ENCODE data around the gene C5orf58. TPM values are rescaled to one million over a fixed set of nuclear protein-coding genes. Genes with fewer than 3 reads are reported as not detected.

C5orf58 gene
- total and polyA plus RNA-seq, 2 donors (not counting 1 experiment from before 2014, with no cell fraction given) = not detected

GRCh38 chr5:170228762-170229435 is 3.9 kb upstream of the C5orf58 start:
- Mint-ChIP-seq H3K9me3 (ENCODE audit: insufficient read depth) (no peaks in the 10 kb centered on the region), H3K4me3 (no peak overlapping the region), H3K27me3 (peaks cover 10% of the 10 kb centered on the region), H3K27ac (no peak overlapping the region), H3K4me1 (peaks cover 1% of the 10 kb centered on the region)
- Histone ChIP-seq H3K27me3 (replicated peaks in 1 of 4; ENCODE audit: control extremely low read depth in 1 of 4, control insufficient read depth in 3 of 4, insufficient read depth in 4 of 4, low read length in 3 of 4) (no peaks in the 10 kb centered on the region), H3K4me3 (ENCODE audit: control extremely low read depth in 1 of 5, extremely low read depth in 1 of 5, insufficient read depth in 1 of 5, low read depth in 2 of 5, low read length in 4 of 5) (no peak overlapping the region), H4K20me1 (ENCODE audit: control insufficient read depth, insufficient read depth, low read length, poor library complexity, severe bottlenecking) (no peaks in the 10 kb centered on the region), H3K4me1 (ENCODE audit: control insufficient read depth in 2 of 2, insufficient read depth in 2 of 2, low read length in 2 of 2) (no peaks in the 10 kb centered on the region), H3K4me2 (replicated peaks; ENCODE audit: low read depth, low read length, poor library complexity, severe bottlenecking) (no peak overlapping the region), H3K9ac (ENCODE audit: low read length) (no peak overlapping the region), H3K27ac (ENCODE audit: low read length in 2 of 2) (no peak overlapping the region), H3K79me2 (ENCODE audit: control insufficient read depth, insufficient read depth, low read length) (no peaks in the 10 kb centered on the region), H2AFZ (ENCODE audit: insufficient read depth, low read depth, low read length, poor library complexity, severe bottlenecking) (no peak overlapping the region), H3K36me3 (replicated peaks in 1 of 2; ENCODE audit: control extremely low read depth in 1 of 2, control insufficient read depth in 1 of 2, extremely low read depth in 1 of 2, insufficient read depth in 2 of 2, low read length in 1 of 2) (no peaks in the 10 kb centered on the region), H3K9me3 (ENCODE audit: control extremely low read depth in 1 of 3, control insufficient read depth in 2 of 3, insufficient read depth in 1 of 3, low read length in 2 of 3) (no peaks in the 10 kb centered on the region)
- WGBS (ENCODE audit: insufficient coverage) = 100% methylated on average over 1 of the region's 6 CpGs
- DNase-seq (no peak), ATAC-seq (ENCODE audit: low read depth) (no peak)
- intact Hi-C loops (cut with micrococcal nuclease) = loop anchor here (5.0 kb wide), 1 partner anchor 38 kb away; no protein-coding TSS in a partner anchor
- no peak for TF ChIP-seq EZH2 (IDR thresholded peaks at IDR 0.05; ENCODE audit: borderline replicate concordance, insufficient read depth, low read depth, low read length, poor library complexity, severe bottlenecking)
- ChIA-PET CTCF (interaction anchor here (1.0 to 14.2 kb wide), 5 partner anchors 38 to 206 kb away, joined by 3 to 189 read pairs (median 57); no protein-coding TSS in a partner anchor), POLR2A (no interaction called here)

- H3K4me1 ChIP-seq (ENCODE audit: control insufficient read depth in 2 of 2, insufficient read depth in 2 of 2, low read length in 2 of 2) = no peaks in the 10 kb centered on the region
- no peaks in the 10 kb centered on the region for H3K79me2 ChIP-seq (ENCODE audit: control insufficient read depth, insufficient read depth, low read length)
- Mint-ChIP-seq H3K27ac (no peak overlapping the region), H3K9me3 (ENCODE audit: insufficient read depth) (no peaks in the 10 kb centered on the region), H3K27me3 (peaks cover 3% of the 10 kb centered on the region), H3K4me1 (no peaks in the 10 kb centered on the region), H3K4me3 (no peak overlapping the region)
- no peaks in the 10 kb centered on the region for H4K20me1 ChIP-seq (ENCODE audit: control insufficient read depth, insufficient read depth, low read length, poor library complexity, severe bottlenecking)
- H3K9ac ChIP-seq (ENCODE audit: low read length) = no peak overlapping the region
- DNase-seq (no peak), ATAC-seq (ENCODE audit: low read depth) (no peak)
- H2AFZ ChIP-seq (ENCODE audit: insufficient read depth, low read depth, low read length, poor library complexity, severe bottlenecking) = no peak overlapping the region
- intact Hi-C loops (cut with micrococcal nuclease) = no loop called here
- H3K27ac ChIP-seq (ENCODE audit: low read length in 2 of 2) = no peak overlapping the region
- 95% methylated on average over 18 of the region's 18 CpGs for WGBS (ENCODE audit: insufficient coverage)
- H3K4me3 ChIP-seq (ENCODE audit: control extremely low read depth in 1 of 5, extremely low read depth in 1 of 5, insufficient read depth in 1 of 5, low read depth in 2 of 5, low read length in 4 of 5) = no peak overlapping the region
- POLR2A ChIA-PET = no interaction called here
- no peaks in the 10 kb centered on the region for H3K9me3 ChIP-seq (ENCODE audit: control extremely low read depth in 1 of 3, control insufficient read depth in 2 of 3, insufficient read depth in 1 of 3, low read length in 2 of 3)
- TF ChIP-seq EZH2 (IDR thresholded peaks at IDR 0.05; ENCODE audit: borderline replicate concordance, insufficient read depth, low read depth, low read length, poor library complexity, severe bottlenecking) (no peak), CTCF (IDR thresholded peaks at IDR 0.05) (no peak)
- no peak overlapping the region for H3K4me2 ChIP-seq (replicated peaks; ENCODE audit: low read depth, low read length, poor library complexity, severe bottlenecking)
- no peaks in the 10 kb centered on the region for H3K27me3 ChIP-seq (replicated peaks in 1 of 4; ENCODE audit: control extremely low read depth in 1 of 4, control insufficient read depth in 3 of 4, insufficient read depth in 4 of 4, low read length in 3 of 4)
- CTCF ChIA-PET = no interaction called here
- H3K36me3 ChIP-seq (replicated peaks in 1 of 2; ENCODE audit: control extremely low read depth in 1 of 2, control insufficient read depth in 1 of 2, extremely low read depth in 1 of 2, insufficient read depth in 2 of 2, low read length in 1 of 2) = no peaks in the 10 kb centered on the region
Observed at GRCh38 chr5:170233358-170233892, 640 bp downstream of the C5orf58 start.

All from B cell (primary cell).